Upper lobe of right lung (tissue), 1 donor: Measurements from ENCODE around the gene SCN2B. TPM values are rescaled to one million over a fixed set of nuclear protein-coding genes. Genes with fewer than 3 reads are reported as not detected.

Experiments
- ATAC-seq: fragments of 200-7000 bp; cut with Tn5 transposase; one replicate; pipeline ENCODE4 v1.9.1; 2020; ENCODE audit warnings: mild to moderate bottlenecking, moderate library complexity
- DNase-seq: peaks from one replicate; pipeline ENCODE4 v3.0.0-alpha.2; 2020
- H3K27ac ChIP-seq: fragments of 200-600 bp; one replicate; pipeline ENCODE4 v1.8.0; 2022
- H3K27me3 ChIP-seq: fragments of 200-600 bp; one replicate; pipeline ENCODE4 v1.8.0; 2022; ENCODE audit warnings: mild to moderate bottlenecking
- H3K36me3 ChIP-seq: fragments of 200-600 bp; one replicate; pipeline ENCODE4 v1.8.0; 2022
- H3K4me1 ChIP-seq: fragments of 200-600 bp; one replicate; pipeline ENCODE4 v1.8.0; 2022
- H3K4me3 ChIP-seq: fragments of 200-600 bp; one replicate; pipeline ENCODE4 v1.8.0; 2022; ENCODE audit warnings: mild to moderate bottlenecking
- H3K9me3 ChIP-seq: fragments of 200-600 bp; one replicate; pipeline ENCODE4 v1.8.0; 2022
- intact Hi-C: fragments of 100-400 bp; cut with DNase I; formaldehyde crosslinking; loops from one replicate; pipeline ENCODE4 v1.11.0; 2022
- total RNA-seq: library from RNA; stranded (reverse); fragmentation: NEBNext Ultra II Directional; extraction: Animal tissue kit (Norgen Biotek cat#: 25700); gene quantifications from one replicate; pipeline ENCODE4 v1.2.1, GENCODE V29; 2021
- TF ChIP-seq, protein P1 (sequence below): fragments of 200-600 bp; IDR thresholded peaks from one replicate; pipeline ENCODE4 v1.8.0; 2022; ENCODE audit warnings: antibody characterized with exemption
- donor health status: DM: no; HTN: yes; CAD: no; lungs with severe emphysema.

SCN2B gene
- total RNA-seq, 1 donor from 2014 or later, result 2.5 TPM

DNA sequence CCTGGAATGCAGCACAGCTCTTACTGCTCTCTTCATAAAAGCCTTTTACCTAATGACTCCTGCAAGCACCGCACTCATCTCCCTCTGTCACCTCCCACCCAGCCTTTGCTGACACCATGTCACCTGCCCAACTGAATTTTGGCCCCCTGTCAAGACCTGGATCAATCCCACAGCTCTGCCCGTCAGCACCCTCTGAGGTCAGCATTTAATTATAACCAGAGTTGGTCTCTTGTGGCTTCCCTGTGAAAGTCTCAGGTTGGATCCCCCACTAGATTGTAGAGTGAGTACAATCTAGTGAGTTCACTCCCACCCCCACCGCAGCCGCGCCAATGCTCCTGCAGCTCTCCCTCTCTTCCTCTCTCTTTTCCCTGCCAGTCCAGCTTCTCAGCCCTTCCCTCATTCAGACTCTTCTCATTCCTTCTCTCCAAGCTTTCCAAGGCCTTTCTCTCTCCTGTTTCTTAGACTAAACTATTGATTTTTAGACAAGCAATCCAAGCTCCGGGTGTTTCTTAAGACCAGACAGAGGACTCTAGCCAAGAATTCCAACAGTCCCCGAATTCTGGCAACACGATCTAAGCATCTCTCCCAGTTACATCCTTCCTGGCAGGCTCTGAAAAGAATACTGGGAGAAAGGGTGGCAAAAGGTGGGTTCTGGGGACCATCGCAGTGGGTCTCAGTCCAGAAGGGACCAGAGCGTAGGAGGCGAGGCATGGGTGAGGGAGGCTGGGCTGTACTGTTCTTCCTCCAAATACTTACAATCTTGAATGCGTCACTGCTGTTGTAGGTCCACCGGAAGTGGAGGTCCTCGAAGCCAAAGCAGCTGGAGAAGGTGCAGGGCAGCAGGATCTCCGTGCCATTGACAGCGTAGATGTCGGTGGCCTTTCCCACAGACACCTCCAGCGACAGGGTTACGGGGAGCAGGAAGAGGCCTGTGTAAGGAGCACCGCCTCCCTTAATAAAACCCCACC, 31.9 kb downstream of the SCN2B start:
- no peak for ATAC-seq
- Histone ChIP-seq H3K27ac (no peak overlapping the region), H3K36me3 (no peaks in the 10 kb centered on the region), H3K4me3 (peak overlapping the region; percentile 70), H3K4me1 (no peaks in the 10 kb centered on the region), H3K27me3 (peaks cover 9% of the 10 kb centered on the region), H3K9me3 (no peaks in the 10 kb centered on the region)
- intact Hi-C loops, result no loop called here
- DNase-seq, result peak; percentile 56
- TF ChIP-seq, protein P1, sequence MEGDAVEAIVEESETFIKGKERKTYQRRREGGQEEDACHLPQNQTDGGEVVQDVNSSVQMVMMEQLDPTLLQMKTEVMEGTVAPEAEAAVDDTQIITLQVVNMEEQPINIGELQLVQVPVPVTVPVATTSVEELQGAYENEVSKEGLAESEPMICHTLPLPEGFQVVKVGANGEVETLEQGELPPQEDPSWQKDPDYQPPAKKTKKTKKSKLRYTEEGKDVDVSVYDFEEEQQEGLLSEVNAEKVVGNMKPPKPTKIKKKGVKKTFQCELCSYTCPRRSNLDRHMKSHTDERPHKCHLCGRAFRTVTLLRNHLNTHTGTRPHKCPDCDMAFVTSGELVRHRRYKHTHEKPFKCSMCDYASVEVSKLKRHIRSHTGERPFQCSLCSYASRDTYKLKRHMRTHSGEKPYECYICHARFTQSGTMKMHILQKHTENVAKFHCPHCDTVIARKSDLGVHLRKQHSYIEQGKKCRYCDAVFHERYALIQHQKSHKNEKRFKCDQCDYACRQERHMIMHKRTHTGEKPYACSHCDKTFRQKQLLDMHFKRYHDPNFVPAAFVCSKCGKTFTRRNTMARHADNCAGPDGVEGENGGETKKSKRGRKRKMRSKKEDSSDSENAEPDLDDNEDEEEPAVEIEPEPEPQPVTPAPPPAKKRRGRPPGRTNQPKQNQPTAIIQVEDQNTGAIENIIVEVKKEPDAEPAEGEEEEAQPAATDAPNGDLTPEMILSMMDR, result no peak

DNA sequence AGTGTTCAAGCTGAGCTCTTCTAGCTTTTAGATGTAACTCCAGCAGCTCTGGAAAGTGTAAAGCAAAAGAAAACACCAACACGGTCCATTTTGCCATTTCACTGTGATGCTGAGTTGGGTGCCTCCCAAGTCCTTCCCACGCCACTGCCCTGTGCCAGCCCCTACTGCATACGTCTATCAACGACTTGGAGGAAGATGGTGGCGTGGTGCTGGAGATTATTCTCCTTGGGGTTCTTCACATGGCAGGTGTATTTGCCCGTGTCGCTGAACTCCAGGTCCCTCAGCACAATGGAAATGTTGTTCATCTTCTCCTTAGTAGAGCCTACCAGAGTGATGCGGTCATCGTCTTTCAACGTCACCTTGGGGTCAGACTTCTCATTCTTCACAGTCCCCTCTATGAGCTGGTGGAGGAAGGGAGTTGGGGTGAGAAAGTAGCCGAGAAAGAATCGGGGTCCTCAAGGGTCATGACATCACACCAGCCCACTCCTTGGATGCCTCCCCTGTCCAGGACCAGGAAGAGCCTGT, 32.7 kb downstream of the SCN2B start:
- no peaks in the 10 kb centered on the region for H3K4me1 ChIP-seq
- H3K27ac ChIP-seq, result no peak overlapping the region
- no peak overlapping the region for H3K4me3 ChIP-seq
- intact Hi-C loops, result no loop called here
- TF ChIP-seq, protein P1, result no peak
- H3K9me3 ChIP-seq, result no peaks in the 10 kb centered on the region
- DNase-seq (peak; percentile 36), ATAC-seq (no peak)
- peaks cover 9% of the 10 kb centered on the region for H3K27me3 ChIP-seq
- no peaks in the 10 kb centered on the region for H3K36me3 ChIP-seq

DNA sequence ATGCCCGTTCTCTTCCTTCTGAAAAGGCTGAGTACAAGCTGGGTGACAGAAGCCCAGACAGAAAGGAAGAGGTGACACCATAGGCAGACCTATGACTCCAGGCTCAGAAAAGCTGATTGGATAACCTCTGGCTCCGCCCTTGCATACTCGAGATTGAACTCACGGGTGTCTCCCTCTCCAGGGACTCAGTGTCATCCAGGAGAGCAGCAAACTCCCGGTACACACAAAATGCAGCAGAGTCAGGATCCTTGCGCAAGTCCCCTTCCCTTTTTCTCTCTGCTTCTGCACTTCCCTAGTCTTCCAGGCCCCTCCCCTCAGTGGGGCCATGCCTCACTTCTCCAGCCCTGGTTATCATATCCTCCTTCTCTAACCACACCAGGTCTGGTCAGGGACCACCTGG, 33.6 kb downstream of the SCN2B start:
- no peaks in the 10 kb centered on the region for H3K4me1 ChIP-seq
- peak; percentile 42 for ATAC-seq
- intact Hi-C loops, result no loop called here
- peak; percentile 54 for DNase-seq
- H3K27ac ChIP-seq, result no peak overlapping the region
- TF ChIP-seq, protein P1, result no peak
- no peaks in the 10 kb centered on the region for H3K9me3 ChIP-seq
- H3K27me3 ChIP-seq, result peaks cover 9% of the 10 kb centered on the region
- H3K36me3 ChIP-seq, result no peaks in the 10 kb centered on the region
- H3K4me3 ChIP-seq, result no peak overlapping the region

DNA sequence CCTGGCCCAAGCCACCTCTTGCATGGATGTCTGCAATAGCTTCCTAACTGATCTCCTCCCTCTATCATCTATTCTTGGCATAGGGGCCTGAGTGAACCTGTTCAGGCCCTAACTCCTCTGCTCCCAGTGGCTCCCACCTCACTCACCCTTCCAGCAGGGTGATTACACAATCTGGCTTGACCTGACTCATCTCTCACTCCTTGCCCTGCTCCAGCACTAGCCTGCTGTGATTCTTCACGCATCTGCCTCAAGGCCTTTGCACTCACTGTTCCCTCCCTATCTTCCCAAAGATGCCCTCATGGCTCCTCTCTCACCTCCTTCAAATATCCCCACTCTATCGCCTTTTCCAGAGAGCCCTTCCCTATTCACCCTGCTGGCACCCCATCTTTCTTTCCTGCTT, 34.4 kb downstream of the SCN2B start:
- intact Hi-C loops, result no loop called here
- H3K27me3 ChIP-seq, result peaks cover 9% of the 10 kb centered on the region

DNA sequence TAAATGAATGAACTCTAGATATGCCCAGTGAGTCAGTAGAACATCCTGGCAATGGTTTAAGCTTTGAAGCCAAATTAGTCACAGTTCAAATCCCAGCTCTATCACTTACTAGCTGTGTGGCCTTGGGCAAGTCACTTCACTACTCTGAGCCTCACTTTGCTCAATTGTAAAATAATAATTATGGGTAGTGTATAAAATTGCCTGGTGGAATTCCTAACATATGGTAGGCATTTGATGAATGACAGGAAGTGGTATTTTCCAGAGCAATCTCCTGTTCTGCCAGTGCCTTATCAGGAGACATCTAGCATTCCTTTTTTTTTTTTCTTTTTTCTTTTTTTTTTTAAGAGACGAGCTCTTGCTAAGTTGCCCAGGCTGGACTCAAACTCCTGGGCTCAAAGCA, 36.9 kb downstream of the SCN2B start:
- no peaks in the 10 kb centered on the region for H3K9me3 ChIP-seq
- ATAC-seq, result no peak
- TF ChIP-seq, protein P1, result no peak
- no peaks in the 10 kb centered on the region for H3K36me3 ChIP-seq
- no peak overlapping the region for H3K27ac ChIP-seq
- DNase-seq, result peak; percentile 5
- H3K27me3 ChIP-seq, result peaks cover 9% of the 10 kb centered on the region
- H3K4me1 ChIP-seq, result no peaks in the 10 kb centered on the region
- intact Hi-C loops, result no loop called here
- H3K4me3 ChIP-seq, result no peak overlapping the region

More for the DNA sequence above, 34.4 kb downstream of the SCN2B start:
- no peak overlapping the region for H3K27ac ChIP-seq
- no peak for ATAC-seq
- H3K4me3 ChIP-seq, result no peak overlapping the region
- no peaks in the 10 kb centered on the region for H3K36me3 ChIP-seq
- no peaks in the 10 kb centered on the region for H3K9me3 ChIP-seq
- DNase-seq, result peak; percentile 9
- TF ChIP-seq, protein P1, result no peak
- no peaks in the 10 kb centered on the region for H3K4me1 ChIP-seq
